Muscle of leg (tissue), 11 donors: ENCODE data around the gene GPHN. TPM values are rescaled to one million over a fixed set of nuclear protein-coding genes. Genes with fewer than 3 reads are reported as not detected.

Experiments
- DNase-seq: peaks from one replicate; pipeline ENCODE4 v3.0.0; 2013
- H3K27ac ChIP-seq: one replicate; pipeline ENCODE4 v1.5.1; 2013; ENCODE audit warnings: mild to moderate bottlenecking, low read length, control low read depth
- H3K27me3 ChIP-seq: one replicate; pipeline ENCODE4 v1.6.1; 2013; ENCODE audit warnings: low read length; ENCODE audit not compliant: control insufficient read depth, insufficient read depth
- H3K36me3 ChIP-seq: one replicate; pipeline ENCODE4 v1.6.1; 2013; ENCODE audit warnings: low read length; ENCODE audit not compliant: control insufficient read depth, insufficient read depth
- H3K4me1 ChIP-seq: one replicate; pipeline ENCODE4 v1.6.1; 2013; ENCODE audit warnings: low read length; ENCODE audit not compliant: control insufficient read depth, insufficient read depth
- H3K4me3 ChIP-seq: one replicate; pipeline ENCODE4 v1.5.1; 2013; ENCODE audit warnings: low read length, control low read depth
- H3K9me3 ChIP-seq: replicated peaks from 2 replicates; pipeline ENCODE4 v1.6.1; 2013; ENCODE audit warnings: low read depth, low read length; ENCODE audit not compliant: control insufficient read depth
- WGBS: methylation state at CpG from one replicate; pipeline ENCODE4 v1.1.5; 2013; ENCODE audit warnings: missing lambda C conversion rate; ENCODE audit not compliant: insufficient coverage; 5-methylcytosine and 5-hydroxymethylcytosine counted together
- polyA plus RNA-seq, 8 donors: library from polyadenylated mRNA; unstranded; fragments of 120-200 nt; gene quantifications; one replicate each; pipeline versions ENCODE4 v1.2.1 to v1.2.3, GENCODE V29; 2013; ENCODE audit warnings: inconsistent platforms in 1 of 8, low replicate concordance in 1 of 8; ENCODE audit not compliant: insufficient read length in 8 of 8, insufficient read depth in 1 of 8
- total RNA-seq: library from RNA; stranded (reverse); fragments of 120-200 nt; gene quantifications from one replicate; pipeline ENCODE4 v1.2.4, GENCODE V29; 2013

Gene GPHN
- total and polyA plus RNA-seq, 9 donors = 13.6 to 19.4 (median 16.5) TPM

GRCh38 chr14:67112344-67112743 is 604.4 kb downstream of the GPHN start:
- Histone ChIP-seq H3K4me1 (no peaks in the 10 kb centered on the region), H3K27me3 (no peaks in the 10 kb centered on the region), H3K4me3 (no peak overlapping the region), H3K27ac (no peak overlapping the region), H3K9me3 (no peaks in the 10 kb centered on the region), H3K36me3 (no peaks in the 10 kb centered on the region)
- DNase-seq = no peak
- WGBS = 100% methylated on average over 1 of the region's 2 CpGs

GRCh38 chr14:67127174-67127573 is 619.2 kb downstream of the GPHN start:
- H3K9me3 ChIP-seq = no peaks in the 10 kb centered on the region
- no peaks in the 10 kb centered on the region for H3K36me3 ChIP-seq
- WGBS = no CpG with 5 or more reads among the region's 3 CpGs
- no peaks in the 10 kb centered on the region for H3K4me1 ChIP-seq
- no peaks in the 10 kb centered on the region for H3K27me3 ChIP-seq
- no peak overlapping the region for H3K4me3 ChIP-seq
- no peak for DNase-seq
- H3K27ac ChIP-seq = no peak overlapping the region

- no CpG with 5 or more reads among the region's 2 CpGs for WGBS
- Histone ChIP-seq H3K36me3 (no peaks in the 10 kb centered on the region), H3K4me1 (no peaks in the 10 kb centered on the region), H3K9me3 (no peaks in the 10 kb centered on the region), H3K27ac (no peak overlapping the region), H3K27me3 (no peaks in the 10 kb centered on the region), H3K4me3 (no peak overlapping the region)
- DNase-seq = no peak
Observed at GRCh38 chr14:67129768-67130167, 621.8 kb downstream of the GPHN start.

- Histone ChIP-seq H3K9me3 (no peaks in the 10 kb centered on the region), H3K36me3 (no peaks in the 10 kb centered on the region), H3K27me3 (no peaks in the 10 kb centered on the region), H3K27ac (no peak overlapping the region), H3K4me3 (no peak overlapping the region), H3K4me1 (no peaks in the 10 kb centered on the region)
- DNase-seq = no peak
- no CpG with 5 or more reads among the region's 1 CpG for WGBS
Observed at GRCh38 chr14:67131691-67132090, 623.7 kb downstream of the GPHN start.

GRCh38 chr14:67133144-67133543 is 625.2 kb downstream of the GPHN start:
- H3K36me3 ChIP-seq = no peaks in the 10 kb centered on the region
- no peak overlapping the region for H3K4me3 ChIP-seq
- H3K27me3 ChIP-seq = no peaks in the 10 kb centered on the region
- H3K9me3 ChIP-seq = no peaks in the 10 kb centered on the region
- no peaks in the 10 kb centered on the region for H3K4me1 ChIP-seq
- no peak overlapping the region for H3K27ac ChIP-seq
- DNase-seq = no peak

- no peaks in the 10 kb centered on the region for H3K9me3 ChIP-seq
- no CpG with 5 or more reads among the region's 3 CpGs for WGBS
- no peak overlapping the region for H3K4me3 ChIP-seq
- H3K36me3 ChIP-seq = no peaks in the 10 kb centered on the region
- DNase-seq = peak; percentile 62
- H3K27ac ChIP-seq = no peak overlapping the region
- no peaks in the 10 kb centered on the region for H3K27me3 ChIP-seq
- no peaks in the 10 kb centered on the region for H3K4me1 ChIP-seq
Observed at GRCh38 chr14:67133595-67134441, 625.9 kb downstream of the GPHN start.

- Histone ChIP-seq H3K27me3 (no peaks in the 10 kb centered on the region), H3K27ac (no peak overlapping the region)
- peak; percentile 5 for DNase-seq
Observed at GRCh38 chr14:67137744-67138371, 629.9 kb downstream of the GPHN start.

GRCh38 chr14:67140556-67140955 is 632.6 kb downstream of the GPHN start:
- H3K4me1 ChIP-seq = no peaks in the 10 kb centered on the region
- H3K36me3 ChIP-seq = no peaks in the 10 kb centered on the region
- peak; percentile 83 for DNase-seq
- WGBS = no CpG with 5 or more reads among the region's 2 CpGs
- no peak overlapping the region for H3K27ac ChIP-seq
- H3K27me3 ChIP-seq = no peaks in the 10 kb centered on the region
- no peak overlapping the region for H3K4me3 ChIP-seq
- H3K9me3 ChIP-seq = no peaks in the 10 kb centered on the region

More at GRCh38 chr14:67137744-67138371, 629.9 kb downstream of the GPHN start:
- Histone ChIP-seq H3K36me3 (no peaks in the 10 kb centered on the region), H3K4me1 (no peaks in the 10 kb centered on the region), H3K9me3 (no peaks in the 10 kb centered on the region), H3K4me3 (no peak overlapping the region)

GRCh38 chr14:67141146-67141900 is 633.4 kb downstream of the GPHN start:
- DNase-seq = peak; percentile 86
- WGBS = no CpG with 5 or more reads among the region's 1 CpG
- Histone ChIP-seq H3K27me3 (no peaks in the 10 kb centered on the region), H3K27ac (peak overlapping the region; percentile 6), H3K4me3 (no peak overlapping the region), H3K9me3 (no peaks in the 10 kb centered on the region), H3K36me3 (no peaks in the 10 kb centered on the region), H3K4me1 (no peaks in the 10 kb centered on the region)

- WGBS = 83% methylated on average over 2 of the region's 4 CpGs
- no peak for DNase-seq
Observed at GRCh38 chr14:67151082-67151666, 643.2 kb downstream of the GPHN start.

More at GRCh38 chr14:67151082-67151666, 643.2 kb downstream of the GPHN start:
- no peaks in the 10 kb centered on the region for H3K9me3 ChIP-seq
- no peaks in the 10 kb centered on the region for H3K4me1 ChIP-seq
- H3K36me3 ChIP-seq = no peaks in the 10 kb centered on the region
- no peak overlapping the region for H3K27ac ChIP-seq
- H3K27me3 ChIP-seq = no peaks in the 10 kb centered on the region
- H3K4me3 ChIP-seq = no peak overlapping the region
